IPS-20b (cell line): ENCODE data around the gene GNG2.
A peak's percentile ranks its signal among the peaks of the same experiment; 100 is the strongest.

Experiments
- H3K27ac ChIP-seq: one replicate; pipeline ENCODE4 v1.5.1; 2013; ENCODE audit warnings: low read length
- H3K27me3 ChIP-seq: 2 replicates; pipeline ENCODE4 v1.6.1; 2013; ENCODE audit warnings: mild to moderate bottlenecking, low read length, inconsistent platforms; ENCODE audit not compliant: insufficient read depth
- H3K36me3 ChIP-seq: 2 replicates; pipeline ENCODE4 v1.6.1; 2013; ENCODE audit warnings: low read depth, mild to moderate bottlenecking, inconsistent platforms, low read length, moderate library complexity; ENCODE audit not compliant: insufficient read depth
- H3K4me1 ChIP-seq: 2 replicates; pipeline ENCODE4 v1.6.1; 2013; ENCODE audit warnings: mild to moderate bottlenecking, control low read depth, inconsistent platforms, low read length, moderate library complexity; ENCODE audit not compliant: insufficient read depth
- H3K4me3 ChIP-seq: 2 replicates; pipeline ENCODE4 v1.5.1; 2013; ENCODE audit warnings: mild to moderate bottlenecking, low read length, inconsistent platforms
- H3K9ac ChIP-seq: 2 replicates; pipeline ENCODE4 v1.6.1; 2013; ENCODE audit warnings: low read depth, mild to moderate bottlenecking, inconsistent platforms, low read length, moderate library complexity
- H3K9me3 ChIP-seq: 2 replicates; pipeline ENCODE4 v1.6.1; 2013; ENCODE audit warnings: mild to moderate bottlenecking, low read depth, low read length, inconsistent platforms; ENCODE audit not compliant: insufficient read depth

The GNG2 gene

DNA sequence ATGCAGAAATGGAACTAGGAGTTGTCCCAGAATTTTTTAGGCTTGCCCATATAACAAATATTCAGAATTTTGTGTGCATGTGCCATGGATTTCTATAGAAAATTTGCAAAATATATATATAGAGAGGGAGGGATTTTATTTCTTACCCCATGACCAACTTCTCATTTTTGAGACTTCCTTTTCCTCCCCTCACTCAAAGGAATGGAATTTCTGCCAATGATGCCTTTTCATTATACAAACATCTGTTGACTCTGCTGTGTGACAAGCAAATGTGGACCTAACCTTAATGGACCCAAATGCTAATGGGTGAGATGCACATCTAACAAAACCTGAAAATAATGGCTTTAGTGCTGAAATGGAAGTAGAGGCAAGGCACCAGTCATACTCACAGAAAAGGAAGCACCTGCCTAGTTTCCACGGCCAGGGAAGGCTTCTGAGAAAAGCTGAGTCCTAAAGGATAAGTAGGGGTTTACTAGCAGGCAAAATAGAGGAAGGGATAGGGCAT lies 3.6 kb upstream of the GNG2 start:
- Histone ChIP-seq H3K27ac (no peak overlapping the region), H3K9ac (no peak overlapping the region), H3K4me3 (no peak overlapping the region), H3K27me3 (peaks cover 17% of the 10 kb centered on the region), H3K4me1 (peaks cover 11% of the 10 kb centered on the region), H3K36me3 (no peaks in the 10 kb centered on the region), H3K9me3 (no peaks in the 10 kb centered on the region)

DNA sequence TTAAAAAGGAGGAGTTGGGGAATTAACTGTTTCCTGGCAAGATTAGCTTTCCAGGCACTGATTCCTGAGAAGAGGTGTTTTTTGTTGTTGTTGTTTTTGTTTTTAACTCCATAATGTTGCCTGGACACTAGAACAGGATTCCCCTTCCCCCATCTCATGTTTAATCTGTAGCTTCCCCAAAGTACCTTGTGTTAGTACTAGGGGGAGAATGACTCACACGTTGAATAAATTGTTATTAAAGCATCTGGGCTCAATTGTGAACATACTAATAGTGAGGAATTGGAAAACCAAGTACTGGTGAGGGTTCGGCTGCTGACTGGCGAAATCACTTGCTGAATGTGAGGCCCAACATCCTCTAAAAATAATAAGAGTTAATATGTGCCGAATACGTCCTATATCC lies 1.3 kb upstream of the GNG2 start:
- Histone ChIP-seq H3K27me3 (peaks cover 31% of the 10 kb centered on the region), H3K9ac (no peak overlapping the region), H3K4me3 (no peak overlapping the region), H3K36me3 (no peaks in the 10 kb centered on the region), H3K9me3 (no peaks in the 10 kb centered on the region), H3K4me1 (peaks cover 14% of the 10 kb centered on the region), H3K27ac (no peak overlapping the region)

DNA sequence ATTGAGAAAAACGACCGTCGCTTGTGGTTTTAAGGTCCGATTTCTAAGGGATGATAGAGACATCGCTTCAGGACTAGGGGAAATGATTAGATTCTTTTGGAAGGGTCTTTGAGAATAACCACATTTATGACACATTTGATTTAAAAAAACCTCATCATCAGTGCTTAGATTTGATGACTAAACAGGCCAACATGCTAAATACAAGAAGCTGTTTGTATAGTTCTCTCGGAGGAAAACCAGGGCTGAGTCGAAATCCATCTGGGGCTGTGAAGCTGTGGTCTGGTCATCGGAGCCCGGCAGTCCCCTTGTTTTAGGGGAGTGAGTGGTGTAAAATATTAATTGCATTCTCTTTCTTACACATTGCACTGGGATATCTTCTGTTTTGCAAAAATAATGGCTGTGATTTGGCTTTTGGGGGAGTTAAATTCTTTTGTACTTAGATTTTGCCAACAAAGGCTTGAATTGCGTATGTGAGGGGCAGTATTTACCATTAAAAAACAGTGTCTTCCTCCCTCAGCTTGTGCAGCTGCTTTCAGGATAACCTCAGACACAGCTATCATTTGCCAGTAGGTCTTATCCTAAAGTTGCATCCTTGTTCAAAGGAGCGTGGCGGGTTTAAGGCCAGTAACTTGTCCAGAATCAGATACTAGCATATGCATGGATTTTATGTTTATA lies 550 bp downstream of the GNG2 start:
- Histone ChIP-seq H3K27me3 (peaks cover 31% of the 10 kb centered on the region), H3K9me3 (no peaks in the 10 kb centered on the region), H3K4me3 (peak overlapping the region; percentile 75), H3K9ac (peak overlapping the region; percentile 78), H3K4me1 (peaks cover 19% of the 10 kb centered on the region), H3K36me3 (no peaks in the 10 kb centered on the region), H3K27ac (no peak overlapping the region)

DNA sequence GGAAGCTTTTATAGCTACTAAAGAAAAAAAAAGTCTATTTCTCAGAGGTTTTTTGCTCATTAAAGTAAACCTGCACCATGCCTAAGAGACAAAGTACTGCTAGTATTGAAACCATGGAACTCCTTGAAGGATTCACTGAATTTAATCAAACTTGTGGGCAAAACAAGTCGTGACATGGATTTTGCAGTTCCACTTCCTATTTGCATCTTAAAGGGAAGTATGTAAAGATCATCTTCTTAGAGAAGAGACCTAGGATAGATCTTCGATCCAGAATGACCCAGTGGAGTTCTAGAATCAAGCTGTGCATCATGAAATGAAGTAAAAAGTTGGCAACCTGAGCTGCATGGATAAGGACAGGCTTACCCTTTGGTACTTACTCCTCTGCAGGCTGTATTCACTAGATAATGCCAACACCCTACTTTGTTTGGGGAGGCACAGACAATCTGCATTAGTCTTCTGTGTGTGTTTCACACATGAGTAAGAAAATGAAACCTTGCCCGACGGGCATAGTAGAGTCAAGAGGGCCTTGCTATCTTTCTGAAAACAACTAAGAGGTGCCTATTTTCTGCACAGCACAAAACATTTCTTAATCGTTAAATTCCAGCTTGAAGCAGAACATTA lies 1.9 kb downstream of the GNG2 start:
- Histone ChIP-seq H3K27me3 (peaks cover 31% of the 10 kb centered on the region), H3K9me3 (no peaks in the 10 kb centered on the region), H3K9ac (no peak overlapping the region), H3K27ac (no peak overlapping the region), H3K36me3 (no peaks in the 10 kb centered on the region), H3K4me1 (peaks cover 19% of the 10 kb centered on the region), H3K4me3 (peak overlapping the region; percentile 75; the same call in 1 of the 2 replicates)

DNA sequence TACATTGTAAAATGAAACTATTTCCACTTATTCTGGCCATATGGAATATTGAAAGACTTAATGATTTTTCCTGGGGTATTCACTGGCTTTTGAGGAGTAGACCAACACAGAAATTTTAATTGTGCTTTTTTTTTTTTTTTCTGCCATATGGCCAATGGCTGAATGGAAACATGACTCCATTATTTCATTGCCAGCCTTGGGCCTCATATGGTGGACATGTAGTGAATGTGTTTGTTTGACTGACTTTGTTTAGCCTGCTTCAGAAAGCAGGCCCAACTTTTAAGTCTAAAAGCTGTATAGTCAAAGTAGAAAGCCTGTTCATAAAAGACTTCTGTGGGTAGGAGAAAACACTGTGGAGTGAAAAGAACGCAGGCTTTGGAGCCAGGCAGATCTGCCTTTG lies 2.4 kb downstream of the GNG2 start:
- Histone ChIP-seq H3K36me3 (no peaks in the 10 kb centered on the region), H3K27ac (no peak overlapping the region), H3K4me1 (peaks cover 19% of the 10 kb centered on the region), H3K27me3 (peaks cover 31% of the 10 kb centered on the region), H3K9me3 (no peaks in the 10 kb centered on the region), H3K4me3 (peak overlapping the region; percentile 75; the same call in 1 of the 2 replicates), H3K9ac (no peak overlapping the region)

DNA sequence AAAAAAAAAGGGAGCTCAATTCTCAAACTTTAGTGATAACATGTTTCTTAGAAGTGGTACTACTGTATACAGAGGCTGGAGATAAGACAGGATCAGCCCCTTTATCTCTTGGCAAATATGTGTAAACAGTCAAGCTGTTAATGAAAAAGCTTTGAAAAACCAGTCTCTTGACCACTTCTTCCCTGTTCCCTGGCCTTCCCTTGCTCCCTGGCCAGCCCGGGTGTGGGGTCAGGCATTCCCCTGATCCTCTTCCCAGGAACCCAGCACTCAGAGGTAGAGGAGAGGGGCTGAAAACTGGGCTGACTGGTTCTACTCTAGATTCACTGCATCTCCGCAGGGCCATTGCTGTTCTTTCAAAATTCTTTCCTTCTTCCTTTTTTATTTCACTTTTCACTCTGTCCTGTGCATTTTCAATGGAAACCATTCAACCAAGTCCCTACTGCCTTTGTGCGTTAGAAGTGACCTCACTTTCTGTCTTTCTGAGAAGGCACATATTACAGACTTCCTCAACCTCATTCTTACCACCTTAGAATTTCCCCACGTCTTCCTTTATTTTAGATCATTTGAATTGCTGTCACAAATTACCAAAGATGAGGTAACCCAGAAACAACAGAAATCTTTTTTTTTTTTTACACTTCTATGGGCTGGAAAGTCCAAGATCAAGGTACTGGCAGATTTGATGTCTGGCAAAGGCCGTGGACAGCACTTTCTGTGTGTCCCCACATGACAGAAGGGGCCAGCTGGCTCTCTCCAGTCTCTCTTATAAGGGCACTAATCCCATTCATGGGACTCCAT lies 5.7 kb downstream of the GNG2 start:
- Histone ChIP-seq H3K27me3 (peaks cover 21% of the 10 kb centered on the region), H3K36me3 (no peaks in the 10 kb centered on the region), H3K9me3 (no peaks in the 10 kb centered on the region), H3K9ac (no peak overlapping the region), H3K27ac (no peak overlapping the region), H3K4me3 (no peak overlapping the region), H3K4me1 (peaks cover 18% of the 10 kb centered on the region)

DNA sequence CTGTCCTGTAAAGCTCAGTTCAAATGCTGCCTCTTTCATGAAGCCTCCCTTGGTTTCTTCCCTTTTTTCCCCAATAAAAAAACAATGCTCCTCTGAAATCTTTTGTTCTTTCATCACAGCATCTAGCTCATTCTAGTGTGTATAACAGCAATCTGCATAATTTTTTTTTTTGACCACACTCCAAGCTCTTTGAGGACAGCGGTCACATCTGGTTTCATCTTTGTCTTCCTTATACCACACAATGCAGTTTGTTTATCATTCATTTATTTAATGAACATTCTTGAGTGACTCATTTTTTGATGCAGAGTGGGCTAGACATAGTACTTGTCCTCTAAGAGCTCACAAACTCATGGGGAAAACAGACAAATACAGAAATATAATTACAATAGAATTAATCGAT lies 7.3 kb downstream of the GNG2 start:
- Histone ChIP-seq H3K36me3 (no peaks in the 10 kb centered on the region), H3K9me3 (no peaks in the 10 kb centered on the region), H3K4me1 (peaks cover 9% of the 10 kb centered on the region; the same call in 1 of the 2 replicates)

DNA sequence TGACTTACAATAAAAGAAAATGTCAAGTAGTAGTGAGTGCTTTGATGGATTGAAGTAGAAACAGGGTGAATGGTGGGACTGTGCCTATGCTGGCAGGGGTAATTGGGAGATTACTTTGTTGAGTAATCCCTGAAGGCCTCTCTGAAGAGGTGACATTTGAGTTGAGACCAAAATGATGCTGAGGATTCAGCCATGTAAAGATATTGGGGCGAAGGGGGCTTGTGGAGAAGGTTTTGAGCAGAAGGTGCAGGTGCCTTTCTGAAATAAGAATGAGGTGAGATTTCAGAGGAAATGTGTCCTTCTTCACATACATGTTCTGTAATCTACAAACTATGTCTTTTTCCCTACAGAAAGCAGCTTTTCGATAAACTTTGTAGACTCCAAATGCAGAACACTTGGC lies 8.0 kb downstream of the GNG2 start:
- Histone ChIP-seq H3K4me3 (no peak overlapping the region), H3K9me3 (no peaks in the 10 kb centered on the region), H3K36me3 (no peaks in the 10 kb centered on the region), H3K27ac (no peak overlapping the region), H3K27me3 (no peaks in the 10 kb centered on the region), H3K9ac (no peak overlapping the region), H3K4me1 (peaks cover 9% of the 10 kb centered on the region; the same call in 1 of the 2 replicates)

More for the DNA sequence above, 7.3 kb downstream of the GNG2 start:
- Histone ChIP-seq H3K4me3 (no peak overlapping the region), H3K9ac (no peak overlapping the region), H3K27me3 (peaks cover 5% of the 10 kb centered on the region; the same call in 1 of the 2 replicates), H3K27ac (no peak overlapping the region)

DNA sequence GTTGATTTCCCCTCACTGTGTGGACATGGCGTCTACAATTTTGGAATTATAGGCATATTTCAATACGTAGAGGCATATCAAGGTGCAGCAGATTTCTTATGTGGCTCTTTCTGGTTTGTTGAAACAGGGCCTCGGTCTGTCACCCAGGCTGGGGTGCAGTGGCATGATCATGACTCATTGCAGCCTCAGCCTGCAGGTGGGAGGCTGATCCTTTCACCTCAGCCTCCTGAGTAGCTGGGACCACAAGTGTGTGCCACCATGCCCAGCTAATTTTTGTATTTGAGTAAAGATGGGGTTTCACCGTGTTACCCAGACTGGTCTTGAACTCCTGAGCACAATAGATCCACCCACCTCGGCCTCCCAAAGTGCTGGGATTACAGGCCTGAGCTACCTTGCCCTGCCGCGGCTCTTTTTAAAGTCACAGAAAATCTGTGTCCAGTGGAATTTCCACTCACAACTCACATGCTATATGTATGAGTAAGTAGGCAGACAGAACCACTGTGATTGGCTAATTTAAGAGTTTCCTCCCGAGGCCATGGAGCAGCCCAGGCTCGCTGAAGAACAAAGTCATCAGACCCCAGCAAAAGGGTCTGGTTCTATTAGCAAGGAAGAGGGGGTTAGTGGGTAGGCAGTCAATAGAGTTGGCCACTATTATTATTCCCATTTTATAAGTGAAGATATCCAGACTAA lies 9.1 kb downstream of the GNG2 start:
- no peaks in the 10 kb centered on the region for H3K9me3 ChIP-seq
- H3K27ac ChIP-seq = no peak overlapping the region
- peaks cover 6% of the 10 kb centered on the region; the same call in 1 of the 2 replicates for H3K4me1 ChIP-seq
- no peak overlapping the region for H3K4me3 ChIP-seq
- H3K9ac ChIP-seq = no peak overlapping the region
- H3K27me3 ChIP-seq = no peaks in the 10 kb centered on the region
- H3K36me3 ChIP-seq = no peaks in the 10 kb centered on the region

DNA sequence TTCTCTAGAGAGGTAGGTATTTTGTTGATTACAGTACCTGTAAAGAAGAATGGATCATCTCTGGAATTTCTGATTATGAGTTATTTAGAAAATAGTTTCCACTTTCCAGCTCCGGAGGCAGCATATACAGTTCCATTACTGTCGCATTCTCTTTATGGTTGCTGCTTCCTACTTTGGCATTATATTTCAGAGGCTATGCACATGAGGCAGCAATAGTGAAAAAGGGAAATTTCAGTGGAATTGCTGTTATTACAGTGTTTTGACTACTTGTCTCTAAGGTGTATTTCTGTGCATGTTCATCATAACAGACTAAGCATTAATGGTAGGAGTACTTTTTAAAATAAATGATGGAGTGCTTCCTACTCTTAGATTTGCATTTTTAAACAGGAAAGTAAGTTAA lies 10.2 kb downstream of the GNG2 start:
- H3K4me3 ChIP-seq = no peak overlapping the region
- no peaks in the 10 kb centered on the region for H3K36me3 ChIP-seq
- H3K27ac ChIP-seq = no peak overlapping the region
- no peak overlapping the region for H3K9ac ChIP-seq
- H3K4me1 ChIP-seq = peaks cover 4% of the 10 kb centered on the region; the same call in 1 of the 2 replicates
- H3K27me3 ChIP-seq = no peaks in the 10 kb centered on the region
- no peaks in the 10 kb centered on the region for H3K9me3 ChIP-seq

DNA sequence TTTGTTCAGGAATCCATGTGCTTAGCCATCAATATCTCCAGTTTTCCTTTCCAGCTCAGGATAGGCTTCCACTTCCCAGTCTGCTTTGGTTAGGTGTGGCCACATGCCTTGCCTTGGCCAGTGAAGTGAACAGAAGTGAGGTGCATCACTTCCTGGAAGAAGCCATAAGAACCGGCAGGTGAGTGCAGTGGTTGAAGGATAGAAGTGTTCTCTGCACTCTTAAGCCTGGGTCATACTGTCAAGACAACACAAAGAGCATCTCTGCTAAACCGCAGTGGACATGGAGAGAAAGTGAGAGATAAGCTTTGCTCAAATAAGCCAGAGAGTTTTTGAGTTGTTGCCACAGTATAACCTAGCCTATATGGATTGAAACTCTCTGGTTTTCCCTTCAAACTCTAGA lies 11.4 kb downstream of the GNG2 start:
- H3K27ac ChIP-seq = no peak overlapping the region

More for the DNA sequence above, 11.4 kb downstream of the GNG2 start:
- H3K4me1 ChIP-seq = peaks cover 4% of the 10 kb centered on the region; the same call in 1 of the 2 replicates
- H3K9me3 ChIP-seq = no peaks in the 10 kb centered on the region
- H3K27me3 ChIP-seq = no peaks in the 10 kb centered on the region
- H3K36me3 ChIP-seq = no peaks in the 10 kb centered on the region
- no peak overlapping the region for H3K9ac ChIP-seq
- H3K4me3 ChIP-seq = no peak overlapping the region
